Spleen (tissue), 7 donors: ENCODE data around the gene COQ4.

Source experiments
- CTCF ChIP-seq, 11 experiments: fragments of 200-600 bp in 7 of 11; fragments of 450-650 bp in 4 of 11; sonication (generic) in 4 of 11; IDR thresholded peaks in 8 of 11; conservative IDR thresholded peaks in 3 of 11; 1 replicate in 7 of 11; 2 replicates in 4 of 11; pipeline versions ENCODE4 v1.4.0 to v1.8.0; 2016 to 2021; ENCODE audit warnings: antibody characterized with exemption in 11 of 11, inconsistent platforms in 4 of 11, mild to moderate bottlenecking in 1 of 11
- POLR2A ChIP-seq, 3 donors: fragments of 450-650 bp; IDR thresholded peaks; one replicate each; pipeline ENCODE4 v1.5.1; 2017; ENCODE audit warnings: antibody characterized with exemption in 3 of 3, mild to moderate bottlenecking in 1 of 3
- POLR2AphosphoS5 ChIP-seq, 3 donors: sonication (generic); formaldehyde crosslinking; IDR thresholded peaks; one replicate each; pipeline ENCODE4 v1.5.1; 2017; ENCODE audit warnings: antibody characterized with exemption in 3 of 3
- donor health status: DM: no; HTN: no; CAD: no; lungs with moderate emphysema.
- donor health status: DM: no; HTN: no; CAD: no.
- donor health status: DM: no; HTN: no; CAD: no.

GRCh38 chr9:128374221-128374675 is 51.6 kb downstream of the COQ4 start:
- no peak for TF ChIP-seq CTCF (IDR thresholded peaks at IDR 0.05 in 8 of 11, conservative IDR thresholded peaks at IDR 0.05 in 3 of 11)
- no peak for TF ChIP-seq POLR2A (IDR thresholded peaks at IDR 0.05)
- TF ChIP-seq POLR2AphosphoS5 (IDR thresholded peaks at IDR 0.05), result no peak
